HL-60/S4 treated with phorbol 12-myristate 13-acetate at 8.2 ng/mL for 4 days and 3 days (cell line): Measurements from ENCODE around the gene FTO.

Experiments
- in situ Hi-C: fragments of 300-500 bp; cut with MboI; formaldehyde crosslinking; loops from 2 replicates; pipeline ENCODE4 v1.15.0; 2022; ENCODE audit warnings: low sequenced_read_pairs

Gene FTO

GRCh38 chr16:53922067-53922806 lies 218.3 kb downstream of the FTO start:
- in situ Hi-C loops = no loop called here

GRCh38 chr16:53922807-53923571 lies 219.0 kb downstream of the FTO start:
- in situ Hi-C loops = no loop called here

- in situ Hi-C loops = no loop called here
These were observed 220.6 kb downstream of the FTO start for GRCh38 chr16:53924331-53925106.

- in situ Hi-C loops = no loop called here
These were observed 221.1 kb downstream of the FTO start for GRCh38 chr16:53925107-53925410.

GRCh38 chr16:53925526-53925925 lies 221.6 kb downstream of the FTO start:
- in situ Hi-C loops = no loop called here

GRCh38 chr16:53926209-53926608 lies 222.3 kb downstream of the FTO start:
- in situ Hi-C loops = no loop called here

- in situ Hi-C loops = no loop called here
These were observed 229.0 kb downstream of the FTO start for GRCh38 chr16:53932975-53933374.

- in situ Hi-C loops = no loop called here
These were observed 229.5 kb downstream of the FTO start for GRCh38 chr16:53933407-53933806.

- in situ Hi-C loops = no loop called here
These were observed 232.1 kb downstream of the FTO start for GRCh38 chr16:53936052-53936451.

- in situ Hi-C loops = no loop called here
These were observed 232.6 kb downstream of the FTO start for GRCh38 chr16:53936529-53936928.

GRCh38 chr16:53937161-53937880 lies 233.4 kb downstream of the FTO start:
- in situ Hi-C loops = no loop called here

- in situ Hi-C loops = no loop called here
These were observed 240.1 kb downstream of the FTO start for GRCh38 chr16:53944025-53944424.

GRCh38 chr16:53945996-53946395 lies 242.0 kb downstream of the FTO start:
- in situ Hi-C loops = no loop called here

- in situ Hi-C loops = no loop called here
These were observed 242.9 kb downstream of the FTO start for GRCh38 chr16:53946746-53947386.

GRCh38 chr16:53947642-53948041 lies 243.7 kb downstream of the FTO start:
- in situ Hi-C loops = no loop called here

GRCh38 chr16:53948326-53948725 lies 244.4 kb downstream of the FTO start:
- in situ Hi-C loops = no loop called here

- in situ Hi-C loops = no loop called here
These were observed 244.9 kb downstream of the FTO start for GRCh38 chr16:53948734-53949430.

GRCh38 chr16:53949715-53950410 lies 245.9 kb downstream of the FTO start:
- in situ Hi-C loops = no loop called here

GRCh38 chr16:53950677-53951076 lies 246.7 kb downstream of the FTO start:
- in situ Hi-C loops = no loop called here
